ENCODE data around the gene TSPAN9.

- TF ChIP-seq POLR2A (IDR thresholded peaks at IDR 0.05) (no peak), CTCF (IDR thresholded peaks at IDR 0.05) (no peak)
Measured at GRCh38 chr12:3207858-3208257, 130.7 kb downstream of the TSPAN9 start.

Data from testis (tissue), 2 donors.